GM12892 (cell line): ENCODE measurements around the gene SPECC1L.
"Not testable (repeated sequence)": the region's sequence is repeated elsewhere in the genome, so short reads cannot be mapped to it uniquely, and the experiment has no call there.

ENCODE experiments used
- POLR2AphosphoS5 ChIP-seq: IDR thresholded peaks from 2 replicates; pipeline ENCODE4 v1.6.1; 2011; ENCODE audit warnings: low read depth, low read length, control low read depth
- TAF1 ChIP-seq: IDR thresholded peaks from 2 replicates; pipeline ENCODE4 v1.6.1; 2011; ENCODE audit warnings: low read depth, mild to moderate bottlenecking, control low read depth, low read length, borderline replicate concordance

GRCh38 chr22:24251286-24251685 is 19.3 kb upstream of the SPECC1L start:
- TF ChIP-seq POLR2AphosphoS5, TAF1: not testable (repeated sequence)
